GM18870 (cell line): Measurements from ENCODE around the gene SRSF5.
"Not testable (repeated sequence)": the region's sequence is repeated elsewhere in the genome, so short reads cannot be mapped to it uniquely, and the experiment has no call there.

Source experiments
- ATAC-seq: cut with Tn5 transposase; IDR thresholded peaks from one replicate; pipeline ENCODE4 v1.9.1; 2021; ENCODE audit warnings: moderate library complexity; ENCODE audit not compliant: unreplicated experiment

The SRSF5 gene

GRCh38 chr14:69804902-69805301 is 38.0 kb downstream of the SRSF5 start:
- no peak for ATAC-seq

- ATAC-seq: no peak
Observed at GRCh38 chr14:69807192-69807591, 40.2 kb downstream of the SRSF5 start.

- ATAC-seq: no peak
Observed at GRCh38 chr14:69808919-69809808, 42.2 kb downstream of the SRSF5 start.

DNA sequence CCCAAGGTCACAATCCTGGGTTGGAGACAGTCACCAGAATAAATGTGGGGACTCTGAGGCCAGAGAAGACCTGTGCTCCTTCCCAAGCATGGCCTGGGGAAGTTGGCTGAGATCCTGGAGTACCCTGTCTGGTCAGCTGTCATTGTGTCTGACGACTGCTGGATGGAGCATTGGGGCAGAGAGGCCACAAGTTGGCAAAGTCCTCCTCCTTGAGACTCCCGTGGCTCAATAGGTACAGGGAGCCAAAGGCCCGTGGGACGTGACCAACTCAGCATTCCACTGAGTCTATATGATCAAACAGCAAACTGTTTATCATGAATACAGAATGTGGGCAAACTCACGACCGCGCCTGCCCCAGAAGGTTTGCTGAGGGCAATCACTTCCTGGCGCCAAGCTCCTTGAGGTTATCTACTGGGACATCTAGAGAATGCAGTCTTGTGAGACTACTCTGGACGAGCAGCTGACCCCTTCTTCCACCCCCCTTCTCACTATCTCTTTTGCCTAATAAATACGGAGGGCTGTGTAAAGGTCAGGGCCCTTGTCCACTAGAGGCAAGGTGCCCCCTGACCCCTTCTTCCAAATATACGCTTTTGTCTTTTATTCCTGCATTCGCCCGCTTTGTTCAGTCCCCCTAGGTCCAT is 44.4 kb downstream of the SRSF5 start:
- ATAC-seq: no peak

DNA sequence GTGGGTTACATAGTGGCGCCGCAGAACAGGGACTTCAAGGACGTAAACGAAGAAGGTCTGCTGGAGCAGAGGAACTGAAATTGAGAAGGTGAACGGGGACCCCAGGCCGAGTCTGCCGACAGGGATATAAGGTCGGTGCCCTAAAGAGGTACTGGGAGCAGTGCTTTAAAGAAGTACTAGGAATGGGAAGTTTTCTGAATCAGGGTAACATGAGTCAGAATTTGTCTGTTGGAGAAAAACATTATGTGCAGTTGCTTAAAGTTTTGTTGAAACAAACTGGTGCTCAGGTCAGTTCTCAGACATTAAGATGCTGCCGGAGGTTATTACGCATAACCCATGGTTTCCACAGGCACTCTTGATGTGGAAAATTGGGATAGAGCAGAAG is 44.9 kb downstream of the SRSF5 start:
- ATAC-seq: no peak

DNA sequence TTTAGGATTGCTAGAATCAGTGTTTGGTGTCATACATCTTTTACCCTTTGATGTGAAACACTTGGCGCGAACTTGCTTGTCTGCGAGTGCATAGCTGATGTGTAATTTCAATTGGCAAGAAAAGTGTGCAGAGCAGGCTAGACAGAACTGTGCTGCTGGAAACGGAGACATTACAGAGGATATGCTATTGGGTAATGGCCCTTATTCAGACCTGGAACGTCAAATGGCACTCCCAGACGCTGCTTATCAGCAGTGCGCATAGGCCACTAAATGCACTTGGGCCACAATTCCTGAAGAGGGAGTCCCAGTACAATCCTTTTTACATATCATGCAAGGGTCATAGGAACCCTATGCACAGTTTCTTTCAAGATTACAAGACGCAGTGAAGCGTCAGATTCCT is 45.8 kb downstream of the SRSF5 start:
- ATAC-seq: no peak

GRCh38 chr14:69813346-69813745 is 46.4 kb downstream of the SRSF5 start:
- not testable (repeated sequence) for ATAC-seq

GRCh38 chr14:69814397-69814796 is 47.5 kb downstream of the SRSF5 start:
- no peak for ATAC-seq

- no peak for ATAC-seq
Observed at GRCh38 chr14:69815556-69815955, 48.6 kb downstream of the SRSF5 start.

DNA sequence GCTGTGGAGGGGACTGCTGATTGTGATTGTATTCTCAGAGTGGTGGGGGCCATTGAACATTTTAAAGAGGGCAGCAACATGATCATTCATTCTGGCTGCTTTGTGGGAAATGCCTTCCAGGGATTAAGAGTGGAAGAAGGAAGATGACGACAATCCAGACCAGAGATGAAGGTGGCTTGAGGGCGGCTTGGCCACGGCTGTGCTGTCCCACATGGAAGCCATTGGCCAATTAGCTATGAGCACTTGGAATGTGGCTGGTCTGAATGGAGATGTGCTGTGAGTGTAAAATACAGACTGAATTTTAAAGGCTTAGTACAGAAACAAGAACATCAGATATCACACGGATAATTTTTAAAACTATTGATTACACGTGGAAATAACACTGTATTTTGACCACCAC is 49.3 kb downstream of the SRSF5 start:
- ATAC-seq: no peak

GRCh38 chr14:69818758-69819191 is 51.8 kb downstream of the SRSF5 start:
- ATAC-seq: no peak

DNA sequence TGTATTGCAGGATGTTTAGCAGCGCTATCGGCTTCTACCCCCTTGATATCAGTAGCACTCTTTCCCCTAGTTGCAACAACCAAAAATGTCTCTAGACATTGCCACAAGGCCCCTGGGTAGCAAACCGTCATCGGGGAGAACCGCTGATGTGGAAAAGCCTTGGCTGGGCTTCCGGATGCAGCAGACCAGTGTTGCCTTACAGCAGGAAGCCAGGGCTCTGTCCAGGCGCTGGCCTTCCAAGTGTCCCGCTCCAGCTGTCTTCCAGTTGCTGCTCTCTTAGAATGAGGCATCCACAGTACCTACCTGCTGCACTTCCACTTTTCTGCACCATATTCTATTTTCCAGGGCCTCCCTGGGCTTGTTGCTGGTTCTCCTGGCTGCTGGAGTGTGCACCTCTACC is 52.7 kb downstream of the SRSF5 start:
- no peak for ATAC-seq

DNA sequence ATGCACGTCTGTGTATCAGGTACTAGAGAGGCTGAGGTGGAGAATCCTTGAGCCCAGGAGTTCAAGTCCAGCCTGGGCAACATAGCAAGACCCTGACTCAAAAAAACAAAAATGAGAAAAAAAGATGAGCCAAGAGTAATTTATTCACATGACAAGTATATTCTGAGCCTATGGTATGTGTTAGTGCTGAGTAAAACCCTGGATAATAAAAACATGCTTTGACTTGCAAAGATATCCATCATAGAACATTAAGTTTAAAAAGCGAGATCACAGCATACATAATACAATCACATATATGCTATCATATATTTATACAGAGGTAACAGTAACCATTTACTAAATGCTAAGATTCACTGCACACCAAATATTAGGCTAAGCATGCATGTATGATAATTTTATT is 54.0 kb downstream of the SRSF5 start:
- ATAC-seq: no peak
